Subcutaneous abdominal adipose tissue (tissue), 5 donors: ENCODE data around the gene MINK1.
"Not testable (repeated sequence)": the region's sequence is repeated elsewhere in the genome, so short reads cannot be mapped to it uniquely, and the experiment has no call there.

Experiments used
- H3K27ac ChIP-seq: one replicate; pipeline ENCODE4 v1.7.0; 2013; ENCODE audit warnings: low read depth, mild to moderate bottlenecking, inconsistent platforms, low read length, moderate library complexity
- H3K27me3 ChIP-seq, 5 donors: one replicate each; pipeline ENCODE4 v1.7.0; 2013; ENCODE audit warnings: low read length in 5 of 5, inconsistent platforms in 1 of 5; ENCODE audit not compliant: control insufficient read depth in 5 of 5, insufficient read depth in 4 of 5
- H3K36me3 ChIP-seq, 5 donors: one replicate each; pipeline ENCODE4 v1.7.0; 2013; ENCODE audit warnings: low read length in 5 of 5; ENCODE audit not compliant: control insufficient read depth in 5 of 5, insufficient read depth in 5 of 5
- H3K4me1 ChIP-seq, 5 donors: one replicate each; pipeline ENCODE4 v1.7.0; 2013; ENCODE audit warnings: low read length in 5 of 5, mild to moderate bottlenecking in 3 of 5, moderate library complexity in 1 of 5; ENCODE audit not compliant: control insufficient read depth in 5 of 5, insufficient read depth in 5 of 5
- H3K4me3 ChIP-seq, 5 donors: one replicate each; pipeline ENCODE4 v1.7.0; 2013; ENCODE audit warnings: low read length in 5 of 5, low read depth in 1 of 5
- H3K9ac ChIP-seq, 5 donors: one replicate each; pipeline ENCODE4 v1.7.0; 2013; ENCODE audit warnings: low read length in 5 of 5, mild to moderate bottlenecking in 4 of 5, moderate library complexity in 3 of 5
- H3K9me3 ChIP-seq, 5 donors: one replicate each; pipeline ENCODE4 v1.7.0; 2013; ENCODE audit warnings: low read length in 5 of 5; ENCODE audit not compliant: control insufficient read depth in 5 of 5
- donor health status: healthy.
- donor health status: healthy.
- donor health status: healthy.
- donor health status: healthy.
- donor health status: healthy.

The MINK1 gene

DNA sequence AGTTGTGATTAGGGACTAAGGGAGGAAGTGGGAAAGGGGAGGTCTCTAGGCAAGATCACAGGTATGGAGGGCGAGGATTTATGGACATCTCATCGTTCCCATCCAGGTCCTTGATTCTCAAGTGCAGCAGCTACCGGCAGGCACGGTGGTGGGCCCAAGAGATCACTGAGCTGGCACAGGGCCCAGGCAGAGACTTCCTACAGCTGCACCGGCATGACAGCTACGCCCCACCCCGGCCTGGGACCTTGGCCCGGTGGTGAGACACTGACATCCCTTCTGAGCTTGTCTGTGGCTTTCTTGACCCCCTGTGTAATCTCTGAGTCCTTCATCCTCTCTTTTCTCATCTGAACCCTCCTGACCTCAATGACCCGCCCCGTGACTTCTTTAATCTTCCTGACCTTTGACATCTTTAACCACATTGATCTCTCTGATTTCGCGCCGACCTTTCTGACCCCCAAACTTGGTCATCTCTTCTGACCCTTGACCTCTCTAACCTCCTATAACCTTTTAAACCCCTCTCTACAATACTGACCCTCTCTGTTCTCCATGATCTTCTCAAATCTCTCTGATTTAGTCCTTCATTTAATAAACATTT lies 22.3 kb upstream of the MINK1 start:
- Histone ChIP-seq H3K36me3 (peaks cover 0 to 40% (median 32%) of the 10 kb centered on the region in 5 donors), H3K9ac (no peak overlapping the region)

DNA sequence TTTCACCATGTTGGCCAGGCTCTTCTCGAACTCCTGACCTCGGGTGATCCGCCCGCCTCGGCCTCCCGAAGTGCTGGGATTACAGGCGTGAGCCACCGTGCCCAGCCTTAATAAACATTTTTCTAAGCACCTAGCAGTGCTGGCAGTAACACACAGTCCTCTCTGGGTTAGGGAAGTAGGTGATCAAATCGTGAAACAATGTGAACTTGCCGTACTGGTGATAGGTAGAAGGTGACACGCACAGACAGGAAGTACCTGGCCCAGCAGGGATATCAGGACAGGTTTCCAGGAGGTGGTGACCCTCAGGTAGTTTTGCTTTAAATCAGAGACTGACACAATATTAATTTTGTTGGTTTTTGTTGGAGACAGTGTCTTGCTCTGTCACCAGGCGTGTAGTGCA lies 21.7 kb upstream of the MINK1 start:
- Histone ChIP-seq H3K4me1 (peaks cover 0 to 19% (median 12%) of the 10 kb centered on the region in 5 donors), H3K27me3 (no peaks in the 10 kb centered on the region), H3K27ac (no peak overlapping the region), H3K36me3 (peaks cover 0 to 46% (median 35%) of the 10 kb centered on the region in 5 donors), H3K9ac (no peak overlapping the region), H3K4me3 (no peak overlapping the region), H3K9me3 (no peaks in the 10 kb centered on the region)

More for the DNA sequence above, 22.3 kb upstream of the MINK1 start:
- Histone ChIP-seq H3K27ac (no peak overlapping the region), H3K4me1 (peaks cover 0 to 25% (median 18%) of the 10 kb centered on the region in 5 donors), H3K27me3 (no peaks in the 10 kb centered on the region), H3K9me3 (no peaks in the 10 kb centered on the region), H3K4me3 (no peak overlapping the region)

DNA sequence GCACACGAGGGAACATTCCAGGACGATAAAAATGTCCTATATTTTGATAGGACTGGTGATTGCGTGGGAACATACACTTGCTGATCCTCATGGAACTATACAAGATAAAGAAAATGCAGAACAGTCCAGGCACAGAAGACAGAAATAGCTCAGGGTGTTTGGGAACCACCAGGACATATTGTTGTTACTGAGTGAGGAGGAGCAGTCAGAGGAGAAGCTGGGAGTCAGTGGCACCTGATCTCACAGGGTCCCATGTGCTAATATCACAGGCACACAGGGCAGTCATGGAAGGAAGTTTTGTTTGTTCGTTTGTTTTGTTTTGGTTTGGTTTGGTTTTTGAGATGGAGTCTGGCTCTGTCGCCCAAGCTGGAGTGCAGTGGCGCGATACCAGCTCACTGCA lies 20.4 kb upstream of the MINK1 start:
- Histone ChIP-seq H3K36me3 (peaks cover 0 to 56% (median 42%) of the 10 kb centered on the region in 5 donors), H3K9me3 (no peaks in the 10 kb centered on the region), H3K27ac (no peak overlapping the region), H3K4me1 (peaks cover 0 to 15% (median 9%) of the 10 kb centered on the region in 5 donors), H3K27me3 (no peaks in the 10 kb centered on the region), H3K9ac (no peak overlapping the region), H3K4me3 (no peak overlapping the region)

DNA sequence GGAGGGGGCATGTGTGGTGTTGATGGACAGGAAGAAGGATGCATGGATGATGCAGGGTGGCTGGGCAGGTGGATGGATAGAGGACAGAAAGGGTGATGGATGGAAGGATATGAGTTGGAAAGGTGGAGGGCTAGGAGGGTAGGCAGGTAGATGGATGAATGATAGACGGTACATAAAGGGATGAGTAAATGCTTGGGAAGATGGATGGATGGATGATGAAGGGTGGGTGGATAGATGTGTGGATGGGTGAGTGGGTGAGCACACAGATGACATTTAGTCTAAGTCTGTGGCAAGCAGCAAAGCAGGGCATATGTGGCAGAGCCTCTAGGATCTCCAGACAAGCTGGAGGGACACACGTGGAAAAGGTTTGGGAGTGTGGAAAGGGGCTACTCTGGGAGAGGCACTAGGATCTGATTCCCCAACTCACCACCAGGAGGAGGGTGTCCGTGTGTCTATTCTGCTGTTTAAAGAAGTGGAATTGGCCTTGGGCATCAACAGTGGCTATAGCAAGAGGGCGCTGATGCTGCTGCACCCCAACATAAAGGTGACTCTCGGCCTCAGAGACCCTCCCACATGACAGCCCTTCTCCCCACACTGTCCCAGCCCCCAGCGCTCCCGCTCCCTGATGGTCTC lies 18.0 kb upstream of the MINK1 start:
- peaks cover 0 to 5% (median 0%) of the 10 kb centered on the region in 5 donors for H3K4me1 ChIP-seq
- no peaks in the 10 kb centered on the region for H3K27me3 ChIP-seq
- peaks cover 0 to 63% (median 42%) of the 10 kb centered on the region in 5 donors for H3K36me3 ChIP-seq
- H3K9ac ChIP-seq: peak overlapping the region in 1 of 5 donors; percentile 19
- H3K9me3 ChIP-seq: no peaks in the 10 kb centered on the region
- no peak overlapping the region for H3K4me3 ChIP-seq
- H3K27ac ChIP-seq: no peak overlapping the region

DNA sequence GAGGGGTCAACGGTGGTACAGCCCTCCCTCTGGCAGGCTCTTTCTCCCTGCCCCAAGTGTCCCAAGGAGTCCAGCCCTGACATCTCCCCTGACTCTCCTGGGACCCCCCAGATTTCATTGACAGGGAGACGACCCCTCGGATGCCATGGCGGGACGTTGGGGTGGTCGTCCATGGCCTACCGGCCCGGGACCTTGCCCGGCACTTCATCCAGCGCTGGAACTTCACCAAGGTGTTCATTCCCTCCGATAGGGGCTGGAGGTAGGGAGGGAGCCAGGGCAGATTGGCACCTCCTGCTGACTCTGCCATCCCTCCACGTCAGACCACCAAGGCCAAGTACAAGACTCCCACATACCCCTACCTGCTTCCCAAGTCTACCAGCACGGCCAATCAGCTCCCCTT lies 16.3 kb upstream of the MINK1 start:
- Histone ChIP-seq H3K27me3 (no peaks in the 10 kb centered on the region), H3K4me3 (no peak overlapping the region), H3K36me3 (peaks cover 0 to 60% (median 43%) of the 10 kb centered on the region in 5 donors), H3K9me3 (no peaks in the 10 kb centered on the region), H3K9ac (no peak overlapping the region), H3K27ac (no peak overlapping the region), H3K4me1 (no peaks in the 10 kb centered on the region)

DNA sequence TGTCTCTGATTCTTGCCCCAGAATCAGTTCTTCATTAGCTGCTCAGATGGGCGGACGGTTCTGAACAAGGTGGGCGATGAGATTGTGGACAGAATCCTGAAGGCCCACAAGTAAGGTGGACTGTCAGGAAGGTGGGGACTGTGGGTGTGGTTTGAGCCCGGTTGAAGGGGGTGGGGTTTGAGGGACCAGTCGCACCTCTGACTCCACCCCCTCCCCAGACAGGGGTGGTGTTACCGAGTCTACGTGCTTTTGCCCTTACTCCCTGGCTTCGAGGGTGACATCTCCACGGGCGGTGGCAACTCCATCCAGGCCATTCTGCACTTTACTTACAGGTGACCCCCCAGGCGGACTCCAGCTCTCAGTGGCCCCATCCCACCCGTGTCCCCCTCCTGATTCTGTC lies 14.9 kb upstream of the MINK1 start:
- no peaks in the 10 kb centered on the region for H3K27me3 ChIP-seq
- no peaks in the 10 kb centered on the region for H3K9me3 ChIP-seq
- no peaks in the 10 kb centered on the region for H3K4me1 ChIP-seq
- peaks cover 0 to 73% (median 54%) of the 10 kb centered on the region in 5 donors for H3K36me3 ChIP-seq
- no peak overlapping the region for H3K27ac ChIP-seq
- no peak overlapping the region for H3K4me3 ChIP-seq
- no peak overlapping the region for H3K9ac ChIP-seq

DNA sequence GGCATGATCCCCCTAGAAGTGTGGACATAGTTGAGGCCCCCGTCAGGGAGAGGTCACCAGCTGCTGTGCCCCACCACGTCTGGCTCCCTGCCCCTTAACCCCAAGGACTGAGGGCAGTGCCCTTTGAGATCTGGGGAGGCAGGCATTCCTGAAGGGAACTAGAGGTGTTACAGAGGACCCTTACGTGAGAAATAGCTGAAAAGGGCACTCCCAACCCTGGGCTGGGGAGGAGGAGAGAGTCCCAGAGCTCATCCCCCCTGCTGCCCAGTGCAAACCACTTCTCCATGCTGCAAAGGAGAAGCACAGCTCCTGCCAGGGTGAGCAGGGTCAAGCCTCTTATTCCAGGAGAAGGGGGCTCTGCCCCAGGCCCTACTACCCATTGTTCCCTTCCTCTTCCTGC lies 10.3 kb upstream of the MINK1 start:
- H3K27ac ChIP-seq: no peak overlapping the region
- peaks cover 0 to 45% (median 30%) of the 10 kb centered on the region in 5 donors for H3K36me3 ChIP-seq
- H3K4me3 ChIP-seq: no peak overlapping the region
- no peaks in the 10 kb centered on the region for H3K27me3 ChIP-seq
- no peaks in the 10 kb centered on the region for H3K9me3 ChIP-seq
- no peak overlapping the region for H3K9ac ChIP-seq
- H3K4me1 ChIP-seq: no peaks in the 10 kb centered on the region

DNA sequence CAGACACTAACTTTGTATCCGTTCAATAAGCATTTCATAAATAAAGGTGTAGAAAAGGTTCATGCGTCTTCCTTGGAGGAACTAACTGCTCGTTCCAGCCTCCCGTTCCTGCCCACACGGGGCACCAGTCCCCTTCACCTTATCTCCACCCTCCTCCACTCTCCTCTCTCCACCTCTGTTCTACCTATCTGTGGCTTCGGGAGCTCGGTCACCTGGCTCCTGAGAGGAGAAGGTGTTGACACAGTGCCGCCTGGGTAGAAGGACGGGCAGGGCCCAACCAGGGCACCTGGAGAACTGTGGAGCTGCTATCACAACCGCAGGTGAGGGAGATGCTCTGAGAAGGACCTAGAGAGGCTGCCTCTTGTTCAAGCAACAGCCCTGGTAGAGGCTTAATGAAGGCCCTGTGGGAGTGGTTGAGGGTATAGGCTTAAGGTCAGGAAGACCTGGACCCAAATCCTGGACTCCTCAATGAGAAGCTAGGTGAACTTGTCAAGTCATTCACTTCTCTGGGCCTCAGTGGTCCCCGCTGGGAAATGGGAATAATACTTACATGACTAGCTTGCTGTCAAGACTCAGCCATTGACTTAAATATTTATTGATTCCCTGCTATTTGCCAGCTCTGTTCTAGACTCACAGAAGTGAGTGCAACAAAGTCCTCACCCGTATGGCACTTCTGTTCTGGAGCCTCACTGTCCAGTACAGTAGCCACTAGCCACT lies 9.6 kb upstream of the MINK1 start:
- Histone ChIP-seq H3K27ac (no peak overlapping the region), H3K4me1 (no peaks in the 10 kb centered on the region), H3K9ac (no peak overlapping the region), H3K9me3 (no peaks in the 10 kb centered on the region), H3K4me3 (no peak overlapping the region), H3K27me3 (no peaks in the 10 kb centered on the region), H3K36me3 (peaks cover 0 to 38% (median 23%) of the 10 kb centered on the region in 5 donors)

DNA sequence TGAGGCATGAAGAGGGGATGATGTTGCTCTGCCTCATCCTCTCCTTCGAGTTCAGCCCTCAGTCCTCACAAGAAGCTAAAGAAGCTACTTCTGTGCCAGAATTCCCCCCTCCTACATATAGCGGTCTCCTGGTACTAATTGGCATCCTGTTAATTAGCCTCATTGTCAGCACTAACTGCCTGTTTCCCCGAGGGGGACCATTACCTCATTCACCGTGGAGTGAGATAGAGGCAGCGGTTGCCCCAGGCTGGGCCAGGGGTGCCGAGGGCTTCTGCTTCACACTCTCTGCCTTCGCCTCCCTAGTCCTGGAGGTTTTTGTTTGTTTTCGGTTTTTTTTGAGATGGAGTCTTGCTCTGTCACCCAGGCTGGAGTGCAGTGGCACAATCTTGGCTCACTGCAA lies 5.7 kb upstream of the MINK1 start:
- no peaks in the 10 kb centered on the region for H3K27me3 ChIP-seq
- no peak overlapping the region for H3K27ac ChIP-seq
- H3K4me3 ChIP-seq: no peak overlapping the region
- no peaks in the 10 kb centered on the region for H3K9me3 ChIP-seq
- H3K9ac ChIP-seq: no peak overlapping the region
- peaks cover 0 to 1% (median 0%) of the 10 kb centered on the region in 5 donors for H3K4me1 ChIP-seq
- H3K36me3 ChIP-seq: peaks cover 0 to 15% (median 13%) of the 10 kb centered on the region in 5 donors

DNA sequence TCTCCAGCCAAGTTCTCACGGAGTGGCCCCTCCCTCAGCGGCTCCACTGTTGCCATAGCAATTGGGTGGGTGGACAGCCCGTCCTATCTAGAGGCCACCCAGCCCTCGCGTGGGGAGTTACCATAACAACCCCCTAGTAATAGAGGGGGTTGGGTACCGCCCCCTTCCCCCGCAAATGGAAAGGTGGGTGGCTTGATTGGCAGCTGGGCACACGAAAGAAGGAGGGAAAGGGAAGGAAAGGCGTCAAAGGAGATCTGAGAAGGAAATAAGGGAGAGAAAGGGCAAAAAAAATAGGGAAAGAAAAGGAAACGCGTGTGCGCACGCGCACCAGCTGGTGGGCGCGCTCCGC lies 337 bp upstream of the MINK1 start:
- not testable (repeated sequence) for H3K36me3 ChIP-seq, H3K27me3 ChIP-seq, H3K9me3 ChIP-seq
- Histone ChIP-seq H3K4me1 (peaks cover 7 to 38% (median 31%) of the 10 kb centered on the region in 5 donors), H3K9ac (peak overlapping the region in 3 of 5 donors; percentile 55 to 74 (median 70)), H3K27ac (peak overlapping the region; percentile 60), H3K4me3 (peak overlapping the region; percentile 71 to 93 (median 79))
